SK-N-SH (cell line): ENCODE measurements around the gene TMEM114. TPM values are rescaled to one million over a fixed set of nuclear protein-coding genes. Genes with fewer than 3 reads are reported as not detected.

Experiments used
- CTCF ChIA-PET: fragments of 300-600, 350-600 bp; formaldehyde crosslinking; extraction: SDS; loops from one replicate; lab custom pipeline; 2021; lab: Yijun Ruan, JAX
- POLR2A ChIA-PET: fragments of 350-600 bp; sonication (Branson Sonifier 250); formaldehyde crosslinking; extraction: SDS; loops from one replicate; lab custom pipeline; 2020; ENCODE audit warnings: antibody characterized with exemption, inconsistent platforms; lab: Yijun Ruan, JAX
- DNase-seq: peaks from one replicate; pipeline ENCODE4 v3.0.0; 2012
- H2AFZ ChIP-seq: fragments of 200-600 bp; sonication (generic); 2 replicates; pipeline ENCODE4 v1.8.1; 2016; ENCODE audit warnings: antibody characterized with exemption, mild to moderate bottlenecking, low read depth
- H3F3A ChIP-seq: fragments of 200-600 bp; sonication (generic); replicated peaks from 2 replicates; pipeline ENCODE3; 2016; ENCODE audit warnings: antibody characterized with exemption, mild to moderate bottlenecking; ENCODE audit not compliant: insufficient read depth
- H3K27ac ChIP-seq, 2 experiments: fragments of 200-500 bp in 1 of 2; fragments of 200-600 bp in 1 of 2; sonication (Bioruptor generic) in 1 of 2; sonication (generic), shearing (Covaris generic) in 1 of 2; 2 replicates each; pipeline versions ENCODE4 v1.5.1 to v1.6.1; 2014 to 2016; ENCODE audit warnings: low read depth in 2 of 2, inconsistent platforms in 1 of 2, low read length in 1 of 2, mild to moderate bottlenecking in 1 of 2, mixed read lengths in 1 of 2
- H3K27me3 ChIP-seq: fragments of 200-600 bp; sonication (generic), shearing (Covaris generic); 2 replicates; pipeline ENCODE4 v1.6.1; 2016; ENCODE audit warnings: mixed run types; ENCODE audit not compliant: insufficient read depth
- H3K36me3 ChIP-seq, 2 experiments: fragments of 200-500 bp in 1 of 2; fragments of 200-600 bp in 1 of 2; sonication (Bioruptor generic) in 1 of 2; sonication (generic) in 1 of 2; replicated peaks in 1 of 2; 2 replicates each; pipeline versions ENCODE3 to v1.5.1; 2014 to 2016; ENCODE audit warnings: low read length in 1 of 2, mild to moderate bottlenecking in 1 of 2; ENCODE audit not compliant: insufficient read depth in 2 of 2, control insufficient read depth in 1 of 2
- H3K4me1 ChIP-seq, 2 experiments: fragments of 200-500 bp in 1 of 2; fragments of 200-600 bp in 1 of 2; sonication (Bioruptor generic) in 1 of 2; sonication (generic), shearing (Covaris generic) in 1 of 2; 2 replicates each; pipeline versions ENCODE4 v1.5.1 to v1.6.1; 2014 to 2016; ENCODE audit warnings: low read depth in 1 of 2, low read length in 1 of 2, mixed run types in 1 of 2; ENCODE audit not compliant: insufficient read depth in 2 of 2, control insufficient read depth in 1 of 2
- H3K4me2 ChIP-seq: fragments of 200-600 bp; sonication (generic), shearing (Covaris generic); 2 replicates; pipeline ENCODE4 v1.6.1; 2017; ENCODE audit warnings: mixed run types
- H3K4me3 ChIP-seq, 2 experiments: fragments of 200-500 bp in 1 of 2; fragments of 200-600 bp in 1 of 2; sonication (Bioruptor generic) in 1 of 2; sonication (generic), shearing (Covaris generic) in 1 of 2; 2 replicates each; pipeline versions ENCODE4 v1.5.1 to v1.8.1; 2014 to 2016; ENCODE audit warnings: low read depth in 2 of 2, inconsistent platforms in 1 of 2, low read length in 1 of 2, mild to moderate bottlenecking in 1 of 2, mixed read lengths in 1 of 2, moderate library complexity in 1 of 2
- H3K79me2 ChIP-seq: fragments of 200-600 bp; sonication (generic); 2 replicates; pipeline ENCODE4 v1.8.1; 2017; ENCODE audit warnings: mild to moderate bottlenecking; ENCODE audit not compliant: insufficient read depth
- H3K9ac ChIP-seq: fragments of 200-600 bp; sonication (generic); 2 replicates; pipeline ENCODE4 v1.6.1; 2017; ENCODE audit warnings: mixed run types
- H3K9me2 ChIP-seq: fragments of 200-600 bp; sonication (generic); 2 replicates; pipeline ENCODE4 v1.6.1; 2017; ENCODE audit warnings: mixed run types
- H3K9me3 ChIP-seq: fragments of 200-600 bp; sonication (generic); 2 replicates; pipeline ENCODE4 v1.6.1; 2017; ENCODE audit warnings: mixed run types, mild to moderate bottlenecking, moderate library complexity
- H4K20me1 ChIP-seq: fragments of 200-600 bp; sonication (generic); 2 replicates; pipeline ENCODE4 v1.6.1; 2017; ENCODE audit warnings: mild to moderate bottlenecking, mixed run types; ENCODE audit not compliant: insufficient read depth
- CHD2 ChIP-seq: fragments of 150-350 bp; IDR thresholded peaks from 2 replicates; pipeline ENCODE4 v1.6.1; 2018; ENCODE audit warnings: low read length; ENCODE audit not compliant: partially characterized antibody
- ELF1 ChIP-seq: IDR thresholded peaks from 2 replicates; pipeline ENCODE4 v1.4.0; 2012
- EZH2phosphoT487 ChIP-seq: fragments of 200-600 bp; sonication (generic); IDR thresholded peaks from 2 replicates; pipeline ENCODE4 v1.6.1; 2017; ENCODE audit warnings: low read depth, mixed run types, mild to moderate bottlenecking, antibody characterized with exemption, moderate library complexity, borderline replicate concordance
- FOXJ3 ChIP-seq: sonication (generic); formaldehyde crosslinking; IDR thresholded peaks from 2 replicates; pipeline ENCODE4 v1.5.1; 2020; ENCODE audit warnings: mild to moderate bottlenecking, missing genetic modification reagents
- FOXM1 ChIP-seq: IDR thresholded peaks from 2 replicates; pipeline ENCODE4 v1.4.0; 2012; ENCODE audit warnings: low read depth, mild to moderate bottlenecking
- GABPA ChIP-seq: IDR thresholded peaks from 2 replicates; pipeline ENCODE4 v1.4.0; 2012; ENCODE audit warnings: low read depth, mild to moderate bottlenecking
- GATA2 ChIP-seq: sonication (generic); formaldehyde crosslinking; IDR thresholded peaks from 2 replicates; pipeline ENCODE4 v1.5.0; 2020; ENCODE audit warnings: mild to moderate bottlenecking, missing genetic modification reagents
- NRF1 ChIP-seq: IDR thresholded peaks from 2 replicates; pipeline ENCODE4 v1.6.1; 2012; ENCODE audit warnings: low read depth, mild to moderate bottlenecking, low read length
- RCOR1 ChIP-seq: fragments of 150-350 bp; IDR thresholded peaks from 2 replicates; pipeline ENCODE4 v1.6.1; 2017; ENCODE audit warnings: antibody characterized with exemption, low read length
- RXRA ChIP-seq: IDR thresholded peaks from 2 replicates; pipeline ENCODE4 v1.4.0; 2012; ENCODE audit warnings: low read depth, mild to moderate bottlenecking, borderline replicate concordance
- TEAD4 ChIP-seq: IDR thresholded peaks from 2 replicates; pipeline ENCODE4 v1.4.0; 2012; ENCODE audit warnings: mild to moderate bottlenecking, borderline replicate concordance; ENCODE audit not compliant: insufficient read depth
- YY1 ChIP-seq: IDR thresholded peaks from 2 replicates; pipeline ENCODE4 v1.4.0; 2012; ENCODE audit warnings: low read depth, mild to moderate bottlenecking
- WGBS: methylation state at CpG from one replicate; pipeline ENCODE4 v1.1.6; 2017; ENCODE audit warnings: low lambda C conversion rate; 5-methylcytosine and 5-hydroxymethylcytosine counted together
- polyA plus RNA-seq, 3 experiments: library from polyadenylated mRNA; depleted of rRNA; stranded (reverse); fragments of >200 nt; gene quantifications; 2 replicates each; pipeline ENCODE4 v1.2.3, GENCODE V29; 2012
- TF ChIP-seq, protein P1 (sequence below): fragments of 200-600 bp; sonication (generic); IDR thresholded peaks from 2 replicates; pipeline ENCODE4 v1.6.1; 2017; ENCODE audit warnings: antibody characterized with exemption, mild to moderate bottlenecking, moderate library complexity
- TF ChIP-seq, protein P2 (sequence below): fragments of 150-350 bp; IDR thresholded peaks from 2 replicates; pipeline ENCODE4 v1.6.1; 2017; ENCODE audit warnings: antibody characterized with exemption, low read length, low read depth, borderline replicate concordance
- TF ChIP-seq, protein P3 (sequence below): IDR thresholded peaks from 2 replicates; pipeline ENCODE4 v1.6.1; 2012; ENCODE audit warnings: mild to moderate bottlenecking, low read depth, low read length, moderate library complexity
- TF ChIP-seq, protein P4 (sequence below): IDR thresholded peaks from 2 replicates; pipeline ENCODE4; 2012

TMEM114 gene
- polyA plus RNA-seq, 1 of the 3 experiments (the other 2 are of a cell fraction) = not detected

DNA sequence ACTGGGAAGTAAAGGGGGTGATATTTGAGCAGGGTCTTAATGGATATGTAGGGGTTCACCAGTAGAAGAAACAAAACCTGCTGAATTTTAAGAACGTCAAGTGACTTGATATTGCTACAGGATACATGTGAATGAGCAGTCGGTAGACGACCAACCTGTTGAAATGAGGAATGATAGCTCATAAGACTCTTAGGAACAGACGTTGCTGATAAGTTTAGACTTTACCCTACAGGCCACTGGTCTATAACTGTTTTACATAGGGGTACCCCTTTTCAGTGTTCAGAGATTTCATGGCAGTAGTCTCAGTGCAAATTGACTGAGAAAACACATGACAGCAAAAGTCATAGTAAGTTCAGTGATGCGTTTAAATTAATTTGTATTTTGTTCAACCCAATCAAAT, 45.9 kb downstream of the TMEM114 start:
- CTCF ChIA-PET = no interaction called here

DNA sequence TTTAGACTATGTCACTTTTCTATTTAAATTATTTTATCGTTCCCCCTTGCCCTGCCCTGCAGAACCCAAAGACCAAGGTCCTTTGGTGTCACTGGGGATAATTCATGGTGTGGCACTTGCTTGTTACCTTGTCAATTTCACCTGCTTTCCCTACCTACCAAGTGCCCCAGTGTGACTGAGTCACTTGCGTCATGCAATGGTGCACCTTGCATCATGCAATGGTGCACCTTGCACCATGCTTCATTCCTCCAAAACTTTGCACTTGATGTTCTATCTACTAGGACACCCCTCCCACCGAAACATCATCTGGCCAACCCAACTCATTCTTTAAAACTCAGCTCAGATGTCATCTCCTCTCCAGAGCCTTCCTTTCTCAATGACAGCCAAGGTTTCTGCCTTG, 47.1 kb downstream of the TMEM114 start:
- Histone ChIP-seq H3K79me2 (no peaks in the 10 kb centered on the region), H3K27ac (no peak overlapping the region)
- DNase-seq = no peak
- TF ChIP-seq GABPA (no peak), NRF1 (no peak), GATA2 (CRISPR knock-in tag) (no peak), FOXM1 (no peak), ELF1 (no peak), RXRA (no peak), CHD2 (no peak), YY1 (no peak), EZH2phosphoT487 (no peak), FOXJ3 (no peak), TEAD4 (no peak)
- TF ChIP-seq, protein P1, sequence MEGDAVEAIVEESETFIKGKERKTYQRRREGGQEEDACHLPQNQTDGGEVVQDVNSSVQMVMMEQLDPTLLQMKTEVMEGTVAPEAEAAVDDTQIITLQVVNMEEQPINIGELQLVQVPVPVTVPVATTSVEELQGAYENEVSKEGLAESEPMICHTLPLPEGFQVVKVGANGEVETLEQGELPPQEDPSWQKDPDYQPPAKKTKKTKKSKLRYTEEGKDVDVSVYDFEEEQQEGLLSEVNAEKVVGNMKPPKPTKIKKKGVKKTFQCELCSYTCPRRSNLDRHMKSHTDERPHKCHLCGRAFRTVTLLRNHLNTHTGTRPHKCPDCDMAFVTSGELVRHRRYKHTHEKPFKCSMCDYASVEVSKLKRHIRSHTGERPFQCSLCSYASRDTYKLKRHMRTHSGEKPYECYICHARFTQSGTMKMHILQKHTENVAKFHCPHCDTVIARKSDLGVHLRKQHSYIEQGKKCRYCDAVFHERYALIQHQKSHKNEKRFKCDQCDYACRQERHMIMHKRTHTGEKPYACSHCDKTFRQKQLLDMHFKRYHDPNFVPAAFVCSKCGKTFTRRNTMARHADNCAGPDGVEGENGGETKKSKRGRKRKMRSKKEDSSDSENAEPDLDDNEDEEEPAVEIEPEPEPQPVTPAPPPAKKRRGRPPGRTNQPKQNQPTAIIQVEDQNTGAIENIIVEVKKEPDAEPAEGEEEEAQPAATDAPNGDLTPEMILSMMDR = no peak
- TF ChIP-seq, protein P2, sequence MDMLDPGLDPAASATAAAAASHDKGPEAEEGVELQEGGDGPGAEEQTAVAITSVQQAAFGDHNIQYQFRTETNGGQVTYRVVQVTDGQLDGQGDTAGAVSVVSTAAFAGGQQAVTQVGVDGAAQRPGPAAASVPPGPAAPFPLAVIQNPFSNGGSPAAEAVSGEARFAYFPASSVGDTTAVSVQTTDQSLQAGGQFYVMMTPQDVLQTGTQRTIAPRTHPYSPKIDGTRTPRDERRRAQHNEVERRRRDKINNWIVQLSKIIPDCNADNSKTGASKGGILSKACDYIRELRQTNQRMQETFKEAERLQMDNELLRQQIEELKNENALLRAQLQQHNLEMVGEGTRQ = no peak

More for the DNA sequence above, 45.9 kb downstream of the TMEM114 start:
- Histone ChIP-seq H3K36me3 (no peaks in the 10 kb centered on the region), H3K9ac (no peak overlapping the region), H3K4me1 (no peaks in the 10 kb centered on the region), H3K27me3 (no peaks in the 10 kb centered on the region), H3K4me2 (no peak overlapping the region), H3K4me3 (no peak overlapping the region), H3K79me2 (no peaks in the 10 kb centered on the region), H3K27ac (no peak overlapping the region), H4K20me1 (no peaks in the 10 kb centered on the region), H3K9me3 (no peaks in the 10 kb centered on the region), H3K9me2 (no peaks in the 10 kb centered on the region), H3F3A (no peaks in the 10 kb centered on the region), H2AFZ (no peak overlapping the region)
- 46% methylated on average over 5 of the region's 5 CpGs for WGBS
- TF ChIP-seq RXRA (no peak), FOXJ3 (no peak), RCOR1 (no peak), GABPA (no peak)
- TF ChIP-seq, protein P2 = no peak
- TF ChIP-seq, protein P3, sequence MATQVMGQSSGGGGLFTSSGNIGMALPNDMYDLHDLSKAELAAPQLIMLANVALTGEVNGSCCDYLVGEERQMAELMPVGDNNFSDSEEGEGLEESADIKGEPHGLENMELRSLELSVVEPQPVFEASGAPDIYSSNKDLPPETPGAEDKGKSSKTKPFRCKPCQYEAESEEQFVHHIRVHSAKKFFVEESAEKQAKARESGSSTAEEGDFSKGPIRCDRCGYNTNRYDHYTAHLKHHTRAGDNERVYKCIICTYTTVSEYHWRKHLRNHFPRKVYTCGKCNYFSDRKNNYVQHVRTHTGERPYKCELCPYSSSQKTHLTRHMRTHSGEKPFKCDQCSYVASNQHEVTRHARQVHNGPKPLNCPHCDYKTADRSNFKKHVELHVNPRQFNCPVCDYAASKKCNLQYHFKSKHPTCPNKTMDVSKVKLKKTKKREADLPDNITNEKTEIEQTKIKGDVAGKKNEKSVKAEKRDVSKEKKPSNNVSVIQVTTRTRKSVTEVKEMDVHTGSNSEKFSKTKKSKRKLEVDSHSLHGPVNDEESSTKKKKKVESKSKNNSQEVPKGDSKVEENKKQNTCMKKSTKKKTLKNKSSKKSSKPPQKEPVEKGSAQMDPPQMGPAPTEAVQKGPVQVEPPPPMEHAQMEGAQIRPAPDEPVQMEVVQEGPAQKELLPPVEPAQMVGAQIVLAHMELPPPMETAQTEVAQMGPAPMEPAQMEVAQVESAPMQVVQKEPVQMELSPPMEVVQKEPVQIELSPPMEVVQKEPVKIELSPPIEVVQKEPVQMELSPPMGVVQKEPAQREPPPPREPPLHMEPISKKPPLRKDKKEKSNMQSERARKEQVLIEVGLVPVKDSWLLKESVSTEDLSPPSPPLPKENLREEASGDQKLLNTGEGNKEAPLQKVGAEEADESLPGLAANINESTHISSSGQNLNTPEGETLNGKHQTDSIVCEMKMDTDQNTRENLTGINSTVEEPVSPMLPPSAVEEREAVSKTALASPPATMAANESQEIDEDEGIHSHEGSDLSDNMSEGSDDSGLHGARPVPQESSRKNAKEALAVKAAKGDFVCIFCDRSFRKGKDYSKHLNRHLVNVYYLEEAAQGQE = no peak
- TF ChIP-seq, protein P4, sequence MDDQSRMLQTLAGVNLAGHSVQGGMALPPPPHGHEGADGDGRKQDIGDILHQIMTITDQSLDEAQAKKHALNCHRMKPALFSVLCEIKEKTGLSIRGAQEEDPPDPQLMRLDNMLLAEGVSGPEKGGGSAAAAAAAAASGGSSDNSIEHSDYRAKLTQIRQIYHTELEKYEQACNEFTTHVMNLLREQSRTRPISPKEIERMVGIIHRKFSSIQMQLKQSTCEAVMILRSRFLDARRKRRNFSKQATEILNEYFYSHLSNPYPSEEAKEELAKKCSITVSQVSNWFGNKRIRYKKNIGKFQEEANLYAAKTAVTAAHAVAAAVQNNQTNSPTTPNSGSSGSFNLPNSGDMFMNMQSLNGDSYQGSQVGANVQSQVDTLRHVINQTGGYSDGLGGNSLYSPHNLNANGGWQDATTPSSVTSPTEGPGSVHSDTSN = no peak
- DNase-seq = no peak
- POLR2A ChIA-PET = no interaction called here

More for the DNA sequence above, 47.1 kb downstream of the TMEM114 start:
- H3K4me1 ChIP-seq = no peaks in the 10 kb centered on the region
- CTCF ChIA-PET = no interaction called here
- H3K9me2 ChIP-seq = no peaks in the 10 kb centered on the region
- H3K4me3 ChIP-seq = no peak overlapping the region
- no peaks in the 10 kb centered on the region for H3F3A ChIP-seq
- no peaks in the 10 kb centered on the region for H3K36me3 ChIP-seq
- POLR2A ChIA-PET = no interaction called here
- H3K4me2 ChIP-seq = no peak overlapping the region
- H2AFZ ChIP-seq = no peak overlapping the region
- no peaks in the 10 kb centered on the region for H3K27me3 ChIP-seq
- H3K9me3 ChIP-seq = no peaks in the 10 kb centered on the region
- no peak overlapping the region for H3K9ac ChIP-seq
- no peaks in the 10 kb centered on the region for H4K20me1 ChIP-seq
- WGBS = 32% methylated on average over 3 of the region's 3 CpGs
